Prostate gland (tissue), 2 donors: ENCODE measurements around the gene ATG4B. TPM values are rescaled to one million over a fixed set of nuclear protein-coding genes. Genes with fewer than 3 reads are reported as not detected.

Experiments used
- DNase-seq: peaks from one replicate; pipeline ENCODE4 v3.0.0-alpha.2; 2019; ENCODE audit warnings: low spot score
- H3K27ac ChIP-seq, 2 donors: fragments of 200-600 bp; sonication (generic); 2 replicates each; pipeline ENCODE4 v1.5.1; 2017 to 2019
- H3K27me3 ChIP-seq: fragments of 200-600 bp; sonication (generic); replicated peaks from 2 replicates; pipeline ENCODE4 v1.5.1; 2019; ENCODE audit not compliant: insufficient read depth
- H3K36me3 ChIP-seq, 2 donors: fragments of 200-600 bp; sonication (generic); 1 replicate in 1 of 2; 2 replicates in 1 of 2; pipeline versions ENCODE4 v1.5.1 to v1.8.1; 2017 to 2019
- H3K4me1 ChIP-seq: fragments of 200-600 bp; sonication (generic); replicated peaks from 2 replicates; pipeline ENCODE4 v1.5.1; 2019
- H3K4me3 ChIP-seq, 2 donors: fragments of 200-600 bp; sonication (generic); 2 replicates each; pipeline ENCODE4 v1.5.1; 2017 to 2019
- H3K9me3 ChIP-seq: fragments of 200-600 bp; sonication (generic); 2 replicates; pipeline ENCODE4 v1.5.1; 2017
- CTCF ChIP-seq, 4 experiments: fragments of 200-600 bp in 2 of 4; fragments of 450-650 bp in 2 of 4; sonication (generic) in 2 of 4; IDR thresholded peaks; 1 replicate in 3 of 4; 2 replicates in 1 of 4; pipeline ENCODE4 v1.5.1; 2016 to 2019; ENCODE audit warnings: antibody characterized with exemption in 4 of 4, mild to moderate bottlenecking in 2 of 4, moderate library complexity in 2 of 4
- POLR2A ChIP-seq: fragments of 450-650 bp; IDR thresholded peaks from one replicate; pipeline ENCODE4 v1.6.1; 2016; ENCODE audit warnings: antibody characterized with exemption, mild to moderate bottlenecking
- POLR2AphosphoS5 ChIP-seq: sonication (generic); formaldehyde crosslinking; IDR thresholded peaks from one replicate; pipeline ENCODE4 v1.6.1; 2017; ENCODE audit warnings: antibody characterized with exemption
- WGBS: methylation state at CpG from one replicate; pipeline ENCODE4 v1.1.5; 2018; 5-methylcytosine and 5-hydroxymethylcytosine counted together
- intact Hi-C: fragments of 100-400 bp; cut with DNase I; formaldehyde crosslinking; loops from one replicate; pipeline ENCODE4 v1.14.2; 2022
- total RNA-seq, 2 donors: library from RNA; depleted of rRNA; stranded (reverse); fragments of >200 nt; gene quantifications; one replicate each; pipeline ENCODE4 v1.1.0, GENCODE V29; 2016

The ATG4B gene
- total RNA-seq, 2 donors from 2014 or later, result 63.9 to 162 TPM

GRCh38 chr2:241601841-241602240 is 35.7 kb upstream of the ATG4B start:
- peaks cover 0 to 5% of the 10 kb centered on the region in 2 donors for H3K36me3 ChIP-seq
- H3K4me1 ChIP-seq, result no peaks in the 10 kb centered on the region
- no peaks in the 10 kb centered on the region for H3K9me3 ChIP-seq
- no peak overlapping the region for H3K4me3 ChIP-seq
- no peak for DNase-seq
- no peak overlapping the region for H3K27ac ChIP-seq
- TF ChIP-seq POLR2A (no peak), CTCF (IDR thresholded peaks at IDR 0.05) (no peak), POLR2AphosphoS5 (no peak)
- no peaks in the 10 kb centered on the region for H3K27me3 ChIP-seq
- 91% methylated on average over 13 of the region's 13 CpGs for WGBS
- intact Hi-C loops, result no loop called here

GRCh38 chr2:241602720-241603119 is 34.8 kb upstream of the ATG4B start:
- 92% methylated on average over 17 of the region's 17 CpGs for WGBS
- TF ChIP-seq POLR2AphosphoS5 (no peak), POLR2A (no peak), CTCF (IDR thresholded peaks at IDR 0.05) (no peak)
- intact Hi-C loops, result no loop called here
- no peaks in the 10 kb centered on the region for H3K4me1 ChIP-seq
- no peaks in the 10 kb centered on the region for H3K27me3 ChIP-seq
- no peaks in the 10 kb centered on the region for H3K9me3 ChIP-seq
- H3K4me3 ChIP-seq, result no peak overlapping the region
- H3K36me3 ChIP-seq, result peaks cover 0 to 5% of the 10 kb centered on the region in 2 donors
- no peak for DNase-seq
- H3K27ac ChIP-seq, result no peak overlapping the region

GRCh38 chr2:241603686-241604085 is 33.8 kb upstream of the ATG4B start:
- intact Hi-C loops, result no loop called here
- H3K9me3 ChIP-seq, result no peaks in the 10 kb centered on the region
- no peak overlapping the region for H3K27ac ChIP-seq
- TF ChIP-seq CTCF (IDR thresholded peaks at IDR 0.05) (no peak), POLR2AphosphoS5 (no peak), POLR2A (no peak)
- 80% methylated on average over 5 of the region's 5 CpGs for WGBS
- H3K4me3 ChIP-seq, result no peak overlapping the region
- H3K27me3 ChIP-seq, result no peaks in the 10 kb centered on the region
- H3K36me3 ChIP-seq, result peaks cover 0 to 5% of the 10 kb centered on the region in 2 donors
- no peak for DNase-seq
- H3K4me1 ChIP-seq, result no peaks in the 10 kb centered on the region

GRCh38 chr2:241606186-241606585 is 31.3 kb upstream of the ATG4B start:
- WGBS, result 94% methylated on average over 8 of the region's 8 CpGs
- Histone ChIP-seq H3K36me3 (peaks cover 0 to 5% of the 10 kb centered on the region in 2 donors), H3K4me1 (peaks cover 4% of the 10 kb centered on the region), H3K27me3 (no peaks in the 10 kb centered on the region), H3K4me3 (no peak overlapping the region), H3K27ac (no peak overlapping the region), H3K9me3 (no peaks in the 10 kb centered on the region)
- intact Hi-C loops, result no loop called here
- DNase-seq, result no peak
- TF ChIP-seq POLR2AphosphoS5 (no peak), CTCF (IDR thresholded peaks at IDR 0.05) (no peak), POLR2A (no peak)

GRCh38 chr2:241607162-241607885 is 30.2 kb upstream of the ATG4B start:
- Histone ChIP-seq H3K36me3 (peaks cover 0 to 5% of the 10 kb centered on the region in 2 donors), H3K4me3 (no peak overlapping the region), H3K27me3 (no peaks in the 10 kb centered on the region), H3K9me3 (no peaks in the 10 kb centered on the region), H3K4me1 (peaks cover 6% of the 10 kb centered on the region), H3K27ac (no peak overlapping the region)
- WGBS, result 97% methylated on average over 27 of the region's 27 CpGs
- no peak for DNase-seq
- TF ChIP-seq POLR2A, result no peak
- TF ChIP-seq POLR2AphosphoS5, result no peak
- no peak for TF ChIP-seq CTCF (IDR thresholded peaks at IDR 0.05)
- intact Hi-C loops, result no loop called here
